K562 (cell line): ENCODE measurements around the gene EPHB6. TPM values are rescaled to one million over a fixed set of nuclear protein-coding genes. Genes with fewer than 3 reads are reported as not detected.
A peak's percentile ranks its signal among the peaks of the same experiment; 100 is the strongest.

Experiments used
- C11orf30 ChIP-seq: fragments of 450-650 bp; IDR thresholded peaks from 2 replicates; pipeline ENCODE4 v1.6.1; 2016; ENCODE audit warnings: low read depth, mild to moderate bottlenecking
- CBX1 ChIP-seq: sonication (generic); IDR thresholded peaks from 2 replicates; pipeline ENCODE4 v1.6.1; 2016; ENCODE audit warnings: antibody characterized with exemption, low read depth, mild to moderate bottlenecking
- FOXM1 ChIP-seq, 2 experiments: fragments of 450-650 bp in 1 of 2; sonication (generic) in 1 of 2; formaldehyde crosslinking in 1 of 2; IDR thresholded peaks; 2 replicates each; pipeline versions ENCODE4 v1.6.1 to v1.9.0; 2017 to 2022; ENCODE audit warnings: low read depth in 2 of 2, mild to moderate bottlenecking in 2 of 2, missing genetic modification reagents in 1 of 2, moderate library complexity in 1 of 2
- JUN ChIP-seq, 2 experiments: sonication (generic) in 1 of 2; formaldehyde crosslinking in 1 of 2; IDR thresholded peaks; 2 replicates each; pipeline versions ENCODE4 v1.6.1 to v1.8.0; 2012 to 2022; ENCODE audit warnings: borderline replicate concordance in 2 of 2, mild to moderate bottlenecking in 2 of 2, improper control_type of control experiment in 1 of 2, low read depth in 1 of 2, low read length in 1 of 2, missing genetic modification reagents in 1 of 2
- KLF1 ChIP-seq: fragments of 450-650 bp; IDR thresholded peaks from 2 replicates; pipeline ENCODE4 v1.6.1; 2016; ENCODE audit warnings: missing genetic modification characterization, missing compliant biosample characterization
- TOE1 ChIP-seq, 2 experiments: fragments of 450-650 bp in 1 of 2; sonication (generic) in 1 of 2; formaldehyde crosslinking in 1 of 2; IDR thresholded peaks; 2 replicates each; pipeline versions ENCODE4 v1.7.1 to v1.8.0; 2016 to 2022; ENCODE audit warnings: borderline replicate concordance in 2 of 2, mild to moderate bottlenecking in 2 of 2, antibody characterized with exemption in 1 of 2, inconsistent platforms in 1 of 2, low read depth in 1 of 2, missing genetic modification reagents in 1 of 2, moderate library complexity in 1 of 2
- ZBED1 ChIP-seq: IDR thresholded peaks from 2 replicates; pipeline ENCODE4 v1.6.1; 2014
- ZBTB43 ChIP-seq: sonication (generic); formaldehyde crosslinking; IDR thresholded peaks from 2 replicates; pipeline ENCODE4 v1.8.0; 2023; ENCODE audit warnings: mild to moderate bottlenecking, missing genetic modification reagents
- ZFP1 ChIP-seq: fragments of 450-650 bp; formaldehyde crosslinking; IDR thresholded peaks from 2 replicates; pipeline ENCODE4 v1.4.0; 2020; ENCODE audit warnings: mild to moderate bottlenecking, mixed read lengths
- ZNF280A ChIP-seq: fragments of 450-650 bp; IDR thresholded peaks from 2 replicates; pipeline ENCODE4 v1.6.1; 2018; ENCODE audit warnings: mild to moderate bottlenecking, low read depth; ENCODE audit not compliant: partially characterized antibody
- ZNF282 ChIP-seq: sonication (generic); formaldehyde crosslinking; IDR thresholded peaks from 2 replicates; pipeline ENCODE4 v1.8.1; 2023; ENCODE audit warnings: missing genetic modification reagents
- ZNF311 ChIP-seq: fragments of 250-450 bp; sonication (Bioruptor Pico); IDR thresholded peaks from 2 replicates; pipeline ENCODE4 v1.4.0; 2020; ENCODE audit warnings: mild to moderate bottlenecking, moderate library complexity
- ZNF695 ChIP-seq: fragments of 450-650 bp; formaldehyde crosslinking; IDR thresholded peaks from 2 replicates; pipeline ENCODE4 v1.4.0; 2020; ENCODE audit warnings: mild to moderate bottlenecking, moderate library complexity
- polyA plus RNA-seq, 8 experiments: library from polyadenylated mRNA; depleted of rRNA in 4 of 8; stranded (reverse) in 5 of 8; unstranded in 3 of 8; fragments of >200 nt; fragmentation: Nextera tagmentation in 2 of 8; fragmentation: Illumina TruSeq in 1 of 8; extraction: Ambion mirVana in 2 of 8; extraction: Trizol in 1 of 8; gene quantifications; 2 replicates each; pipeline versions ENCODE4 v1.2.1 to v1.2.3, GENCODE V29; 2011 to 2014; ENCODE audit warnings: inconsistent platforms in 1 of 8, missing spikeins in 1 of 8
- total RNA-seq, 7 experiments: library from RNA; depleted of rRNA in 6 of 7; stranded (reverse); fragments of >200 nt in 6 of 7; fragmentation: Illumina TruSeq in 2 of 7; extraction: Trizol in 2 of 7; gene quantifications; 2 replicates each; pipeline versions ENCODE4 v1.2.1 to v1.2.3, GENCODE V29; 2011 to 2021; ENCODE audit warnings: low replicate concordance in 1 of 7
- TF ChIP-seq, protein P1 (sequence below), 2 experiments: fragments of 450-650 bp in 1 of 2; IDR thresholded peaks; 2 replicates each; pipeline ENCODE4 v1.6.1; 2011 to 2017; ENCODE audit warnings: low read depth in 2 of 2, antibody characterized with exemption in 1 of 2, borderline replicate concordance in 1 of 2, low read length in 1 of 2, mild to moderate bottlenecking in 1 of 2, mixed read lengths in 1 of 2; ENCODE audit not compliant: control insufficient read depth in 1 of 2
- TF ChIP-seq, protein P2 (sequence below): fragments of 250-450 bp; sonication (Bioruptor Pico); IDR thresholded peaks from 2 replicates; pipeline ENCODE4 v1.9.0; 2021; ENCODE audit warnings: mild to moderate bottlenecking, inconsistent platforms
- TF ChIP-seq, protein P3 (sequence below): fragments of 250-450 bp; sonication (Bioruptor Pico); IDR thresholded peaks from 2 replicates; pipeline ENCODE4 v1.5.0; 2021

Gene EPHB6
- total and polyA plus RNA-seq, 9 of the 15 experiments (the other 6 are each of a cell fraction or from before 2014, with no cell fraction given) = 1.4 to 123 (median 7.6) TPM

- no peak for TF ChIP-seq TOE1 (IDR thresholded peaks at IDR 0.05; ENCODE audit: borderline replicate concordance)
- TF ChIP-seq TOE1 (CRISPR knock-in tag; IDR thresholded peaks at IDR 0.05; ENCODE audit: borderline replicate concordance, low read depth) = no peak
- TF ChIP-seq KLF1 (tag) = no peak
- no peak for TF ChIP-seq ZNF282 (CRISPR knock-in tag)
- TF ChIP-seq, protein P1, sequence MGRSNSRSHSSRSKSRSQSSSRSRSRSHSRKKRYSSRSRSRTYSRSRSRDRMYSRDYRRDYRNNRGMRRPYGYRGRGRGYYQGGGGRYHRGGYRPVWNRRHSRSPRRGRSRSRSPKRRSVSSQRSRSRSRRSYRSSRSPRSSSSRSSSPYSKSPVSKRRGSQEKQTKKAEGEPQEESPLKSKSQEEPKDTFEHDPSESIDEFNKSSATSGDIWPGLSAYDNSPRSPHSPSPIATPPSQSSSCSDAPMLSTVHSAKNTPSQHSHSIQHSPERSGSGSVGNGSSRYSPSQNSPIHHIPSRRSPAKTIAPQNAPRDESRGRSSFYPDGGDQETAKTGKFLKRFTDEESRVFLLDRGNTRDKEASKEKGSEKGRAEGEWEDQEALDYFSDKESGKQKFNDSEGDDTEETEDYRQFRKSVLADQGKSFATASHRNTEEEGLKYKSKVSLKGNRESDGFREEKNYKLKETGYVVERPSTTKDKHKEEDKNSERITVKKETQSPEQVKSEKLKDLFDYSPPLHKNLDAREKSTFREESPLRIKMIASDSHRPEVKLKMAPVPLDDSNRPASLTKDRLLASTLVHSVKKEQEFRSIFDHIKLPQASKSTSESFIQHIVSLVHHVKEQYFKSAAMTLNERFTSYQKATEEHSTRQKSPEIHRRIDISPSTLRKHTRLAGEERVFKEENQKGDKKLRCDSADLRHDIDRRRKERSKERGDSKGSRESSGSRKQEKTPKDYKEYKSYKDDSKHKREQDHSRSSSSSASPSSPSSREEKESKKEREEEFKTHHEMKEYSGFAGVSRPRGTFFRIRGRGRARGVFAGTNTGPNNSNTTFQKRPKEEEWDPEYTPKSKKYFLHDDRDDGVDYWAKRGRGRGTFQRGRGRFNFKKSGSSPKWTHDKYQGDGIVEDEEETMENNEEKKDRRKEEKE (IDR thresholded peaks at IDR 0.05; ENCODE audit: borderline replicate concordance in 1 of 2, control insufficient read depth in 1 of 2, low read depth in 2 of 2, low read length in 1 of 2) = 0 out of 4 replicates have a peak, but pooled peaks of 1 of the 2 experiments have one; percentile 67
- no peak for TF ChIP-seq C11orf30
- no peak for TF ChIP-seq ZBTB43 (CRISPR knock-in tag)
- no peak for TF ChIP-seq ZFP1
- TF ChIP-seq ZBED1 = 0 out of 2 replicates have a peak, but pooled peaks have one; percentile 20
- TF ChIP-seq FOXM1 (IDR thresholded peaks at IDR 0.05; ENCODE audit: low read depth) = no peak
- peak; percentile 86; the same call in 1 of the 2 replicates for TF ChIP-seq FOXM1 (CRISPR knock-in tag; IDR thresholded peaks at IDR 0.05; ENCODE audit: low read depth)
- TF ChIP-seq ZNF695 = no peak
- TF ChIP-seq ZNF280A = no peak
- TF ChIP-seq, protein P2, sequence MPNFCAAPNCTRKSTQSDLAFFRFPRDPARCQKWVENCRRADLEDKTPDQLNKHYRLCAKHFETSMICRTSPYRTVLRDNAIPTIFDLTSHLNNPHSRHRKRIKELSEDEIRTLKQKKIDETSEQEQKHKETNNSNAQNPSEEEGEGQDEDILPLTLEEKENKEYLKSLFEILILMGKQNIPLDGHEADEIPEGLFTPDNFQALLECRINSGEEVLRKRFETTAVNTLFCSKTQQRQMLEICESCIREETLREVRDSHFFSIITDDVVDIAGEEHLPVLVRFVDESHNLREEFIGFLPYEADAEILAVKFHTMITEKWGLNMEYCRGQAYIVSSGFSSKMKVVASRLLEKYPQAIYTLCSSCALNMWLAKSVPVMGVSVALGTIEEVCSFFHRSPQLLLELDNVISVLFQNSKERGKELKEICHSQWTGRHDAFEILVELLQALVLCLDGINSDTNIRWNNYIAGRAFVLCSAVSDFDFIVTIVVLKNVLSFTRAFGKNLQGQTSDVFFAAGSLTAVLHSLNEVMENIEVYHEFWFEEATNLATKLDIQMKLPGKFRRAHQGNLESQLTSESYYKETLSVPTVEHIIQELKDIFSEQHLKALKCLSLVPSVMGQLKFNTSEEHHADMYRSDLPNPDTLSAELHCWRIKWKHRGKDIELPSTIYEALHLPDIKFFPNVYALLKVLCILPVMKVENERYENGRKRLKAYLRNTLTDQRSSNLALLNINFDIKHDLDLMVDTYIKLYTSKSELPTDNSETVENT (CRISPR knock-in tag) = no peak
- TF ChIP-seq JUN (IDR thresholded peaks at IDR 0.05; ENCODE audit: borderline replicate concordance, low read depth, low read length) = peak; percentile 83
- TF ChIP-seq JUN (CRISPR knock-in tag; IDR thresholded peaks at IDR 0.05; ENCODE audit: borderline replicate concordance) = 0 out of 2 replicates have a peak, but pooled peaks have one; percentile 91
- no peak for TF ChIP-seq CBX1
- TF ChIP-seq, protein P3, sequence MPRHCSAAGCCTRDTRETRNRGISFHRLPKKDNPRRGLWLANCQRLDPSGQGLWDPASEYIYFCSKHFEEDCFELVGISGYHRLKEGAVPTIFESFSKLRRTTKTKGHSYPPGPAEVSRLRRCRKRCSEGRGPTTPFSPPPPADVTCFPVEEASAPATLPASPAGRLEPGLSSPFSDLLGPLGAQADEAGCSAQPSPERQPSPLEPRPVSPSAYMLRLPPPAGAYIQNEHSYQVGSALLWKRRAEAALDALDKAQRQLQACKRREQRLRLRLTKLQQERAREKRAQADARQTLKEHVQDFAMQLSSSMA = no peak
- no peak for TF ChIP-seq ZNF311 (CRISPR knock-in tag)
Observed at GRCh38 chr7:142808802-142809583, 45.9 kb upstream of the EPHB6 start (continued).
